A673 (cell line): ENCODE results near the gene PNPLA2. TPM values are rescaled to one million over a fixed set of nuclear protein-coding genes. Genes with fewer than 3 reads are reported as not detected.

Source experiments
- BruUV-seq: library from RNA; stranded (reverse); fragments of 400-500 nt; replicated peaks from 2 replicates; lab custom pipeline; 2021; lab: Mats Ljungman, UMichigan
- CTCF ChIA-PET: fragments of 300-600 bp; sonication (Branson Sonifier 250); formaldehyde crosslinking; loops from one replicate; lab custom pipeline; 2022; ENCODE audit warnings: antibody characterized with exemption; lab: Charles Lee
- POLR2A ChIA-PET: fragments of 300-600 bp; sonication (Branson Sonifier 250); formaldehyde crosslinking; loops from one replicate; lab custom pipeline; 2022; ENCODE audit warnings: antibody characterized with exemption; ENCODE audit not compliant: low non-redundant PET; lab: Charles Lee
- DNase-seq: peaks from one replicate; pipeline ENCODE4 v3.0.0-alpha.2; 2015; ENCODE audit warnings: low spot score
- H3K27ac ChIP-seq: fragments of 200-600 bp; sonication (generic); 2 replicates; pipeline ENCODE4 v1.5.1; 2016; ENCODE audit warnings: mixed run types, low read depth, mild to moderate bottlenecking, mixed read lengths, antibody characterized with exemption, low read length; ENCODE audit not compliant: poor library complexity, severe bottlenecking
- H3K27me3 ChIP-seq: fragments of 200-600 bp; sonication (generic); replicated peaks from 2 replicates; pipeline ENCODE4 v1.6.1; 2017; ENCODE audit warnings: mixed run types, low read depth, mild to moderate bottlenecking, mixed read lengths, antibody characterized with exemption, low read length; ENCODE audit not compliant: insufficient read depth, poor library complexity
- H3K36me3 ChIP-seq: fragments of 200-600 bp; sonication (generic); 2 replicates; pipeline ENCODE4 v1.6.1; 2016; ENCODE audit warnings: mixed run types, mild to moderate bottlenecking, mixed read lengths, antibody characterized with exemption, low read length; ENCODE audit not compliant: insufficient read depth, poor library complexity, severe bottlenecking
- H3K4me1 ChIP-seq: fragments of 200-600 bp; sonication (generic); 2 replicates; pipeline ENCODE4 v1.6.1; 2017; ENCODE audit warnings: mixed run types, mild to moderate bottlenecking, mixed read lengths, antibody characterized with exemption, low read length; ENCODE audit not compliant: insufficient read depth, poor library complexity, severe bottlenecking
- H3K4me3 ChIP-seq: fragments of 200-600 bp; sonication (generic); 2 replicates; pipeline ENCODE4 v1.5.1; 2016; ENCODE audit warnings: low read depth, mixed run types, mild to moderate bottlenecking, mixed read lengths, low read length; ENCODE audit not compliant: poor library complexity, severe bottlenecking
- H3K9me3 ChIP-seq: fragments of 200-600 bp; sonication (generic); 2 replicates; pipeline ENCODE4 v1.6.1; 2016; ENCODE audit warnings: mixed run types, low read depth, mild to moderate bottlenecking, mixed read lengths, antibody characterized with exemption, low read length; ENCODE audit not compliant: poor library complexity, severe bottlenecking
- CTCF ChIP-seq: fragments of 300-800, 200-600 bp; sonication (generic); conservative IDR thresholded peaks from 2 replicates; pipeline ENCODE4 v1.5.1; 2017; ENCODE audit warnings: low read depth, mild to moderate bottlenecking, antibody characterized with exemption, low read length, moderate library complexity, mixed read lengths
- EZH2 ChIP-seq: fragments of 200-600 bp; sonication (generic); IDR thresholded peaks from 2 replicates; pipeline ENCODE4 v1.6.1; 2017; ENCODE audit warnings: borderline replicate concordance, low read depth, mild to moderate bottlenecking, mixed read lengths, antibody characterized with exemption, low read length; ENCODE audit not compliant: poor library complexity, severe bottlenecking
- intact Hi-C: fragments of 100-400 bp; cut with micrococcal nuclease; formaldehyde crosslinking; loops from one replicate; pipeline ENCODE4 v1.10.0; 2022; ENCODE audit not compliant: unreplicated experiment
- total RNA-seq: library from RNA; stranded (reverse); gene quantifications from 2 replicates; pipeline ENCODE4 v1.2.3, GENCODE V29; 2021

The PNPLA2 gene
- total RNA-seq, 1 experiment from 2014 or later, result 45.4 TPM

- Histone ChIP-seq H3K27ac (peak overlapping the region; percentile 99), H3K36me3 (peaks cover 27% of the 10 kb centered on the region), H3K4me3 (peak overlapping the region; percentile 95), H3K27me3 (no peaks in the 10 kb centered on the region), H3K9me3 (no peaks in the 10 kb centered on the region), H3K4me1 (peaks cover 11% of the 10 kb centered on the region)
- no peak for TF ChIP-seq EZH2
- no peak for TF ChIP-seq CTCF
- ChIA-PET POLR2A (no interaction called here), CTCF (interaction anchor here (0.5 kb wide), 1 partner anchor 19 kb away, joined by 5 read pairs; the partner anchor contains the start of gene CEND1)
- intact Hi-C loops, result no loop called here
- TSS peak; percentile 62 for BruUV-seq
- no peak for DNase-seq
These were observed 10.1 kb upstream of the PNPLA2 start for GRCh38 chr11:808427-809286.

DNA sequence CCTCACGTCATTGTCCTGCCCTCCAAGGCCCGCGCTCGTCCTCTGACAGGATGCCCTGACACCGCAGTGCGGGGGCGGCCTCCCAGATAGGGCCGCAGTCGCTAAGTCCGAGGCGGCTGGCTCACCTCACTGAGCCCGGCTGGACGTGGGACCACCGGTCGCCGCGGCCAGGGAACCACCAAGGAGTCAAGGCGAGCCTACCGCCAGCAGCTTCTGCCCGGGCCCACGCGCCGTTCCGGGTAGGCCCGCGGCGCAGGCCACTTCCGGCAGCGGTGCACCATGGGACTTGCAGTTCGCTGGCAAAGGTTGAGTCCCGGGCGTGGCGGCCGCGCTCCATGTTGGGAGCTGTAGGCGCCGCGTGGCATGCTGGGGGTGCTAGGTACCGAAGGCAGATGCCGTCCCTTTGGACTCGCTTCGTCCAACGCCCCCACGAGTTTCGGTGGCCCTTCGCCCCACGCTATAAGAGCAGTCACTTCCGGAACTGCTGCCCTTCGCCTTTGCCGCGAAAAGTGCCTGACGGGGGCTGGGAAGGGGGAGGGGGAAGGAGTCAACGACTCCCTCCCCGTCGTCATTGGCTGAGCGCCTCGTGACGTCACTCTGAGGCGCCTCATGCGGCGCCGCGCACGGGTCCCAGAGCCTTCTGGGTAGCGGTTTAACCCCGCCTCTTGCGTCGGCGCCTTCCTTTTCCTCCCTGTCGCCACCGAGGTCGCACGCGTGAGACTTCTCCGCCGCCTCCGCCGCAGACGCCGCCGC is 9.3 kb upstream of the PNPLA2 start, which contains the start of gene RPLP2:
Gene RPLP2 (plus strand): TSS at position 681 of the 753 bp plus-strand sequence. CDS start 268 bp downstream, outside the sequence.
- TF ChIP-seq CTCF (no peak), EZH2 (no peak)
- ChIA-PET POLR2A (interaction anchor here (0.8 kb wide), 1 partner anchor 10 kb away, joined by 8 read pairs; the partner anchor contains the start of gene PNPLA2), CTCF (interaction anchor here (0.5 kb wide), 1 partner anchor 20 kb away, joined by 5 read pairs; the partner anchor contains the start of gene CEND1)
- Histone ChIP-seq H3K27me3 (no peaks in the 10 kb centered on the region), H3K27ac (peak within 1 kb of the TSS; percentile 99), H3K36me3 (peaks cover 29% of the 10 kb centered on the region), H3K9me3 (no peaks in the 10 kb centered on the region), H3K4me3 (peak within 1 kb of the TSS; percentile 95), H3K4me1 (peaks cover 11% of the 10 kb centered on the region)
- intact Hi-C loops, result no loop called here
- DNase-seq, result peak; percentile 98
- no TSS peak for BruUV-seq

DNA sequence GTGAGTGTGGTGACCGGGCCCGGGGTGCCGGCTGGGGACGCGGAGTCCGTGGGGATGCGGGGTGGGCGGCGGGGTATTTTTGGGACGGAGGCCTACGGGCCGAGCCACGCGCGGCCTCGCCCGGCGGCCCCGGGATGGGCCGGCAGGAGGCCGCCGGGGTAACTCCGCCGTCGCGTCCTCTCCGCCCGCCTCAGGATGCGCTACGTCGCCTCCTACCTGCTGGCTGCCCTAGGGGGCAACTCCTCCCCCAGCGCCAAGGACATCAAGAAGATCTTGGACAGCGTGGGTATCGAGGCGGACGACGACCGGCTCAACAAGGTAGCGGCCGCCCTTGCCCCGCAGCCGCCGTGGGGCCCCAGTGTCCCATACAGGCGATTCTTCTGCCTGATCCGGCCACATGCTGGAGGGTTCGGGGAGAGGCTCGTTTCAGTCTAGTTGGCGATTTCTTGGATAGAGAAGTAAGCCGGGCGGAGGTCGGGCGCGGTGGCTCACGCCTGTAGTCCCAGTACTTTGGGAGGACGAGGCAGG is 8.6 kb upstream of the PNPLA2 start:
- intact Hi-C loops, result no loop called here
- CTCF ChIA-PET, result no interaction called here
- peaks cover 11% of the 10 kb centered on the region for H3K4me1 ChIP-seq
- DNase-seq, result no peak
- no peaks in the 10 kb centered on the region for H3K27me3 ChIP-seq
- no peak for TF ChIP-seq EZH2
- no peak for TF ChIP-seq CTCF
- H3K9me3 ChIP-seq, result no peaks in the 10 kb centered on the region
- peaks cover 29% of the 10 kb centered on the region for H3K36me3 ChIP-seq
- POLR2A ChIA-PET, result interaction anchor here (0.8 kb wide), 1 partner anchor 9 kb away, joined by 8 read pairs; the partner anchor contains the start of gene PNPLA2
- H3K4me3 ChIP-seq, result peak overlapping the region; percentile 95
- H3K27ac ChIP-seq, result peak overlapping the region; percentile 99
- no TSS peak for BruUV-seq
